D721Med (cell line): ENCODE results near the gene HAGHL.
A peak's percentile ranks its signal among the peaks of the same experiment; 100 is the strongest.
"Not testable (repeated sequence)": the region's sequence is repeated elsewhere in the genome, so short reads cannot be mapped to it uniquely, and the experiment has no call there.

Experiments
- DNase-seq: peaks from one replicate; pipeline ENCODE4 v3.0.0; 2011; ENCODE audit warnings: low spot score; ENCODE audit not compliant: insufficient read length
- FAIRE-seq: peaks from 2 replicates; lab custom pipeline; 2011; peaks lifted over from hg19 to GRCh38; lab: Jason Lieb, UNC
- CTCF ChIP-seq: IDR thresholded peaks from 2 replicates; pipeline ENCODE4 v1.5.1; 2012; ENCODE audit warnings: mild to moderate bottlenecking, control low read depth; ENCODE audit not compliant: insufficient read depth; ENCODE audit errors: missing control alignments

Gene HAGHL

GRCh38 chr16:711084-711483 is 15.8 kb upstream of the HAGHL start:
- no peak for FAIRE-seq
- TF ChIP-seq CTCF = no peak
- DNase-seq = no peak

GRCh38 chr16:711548-712320 is 15.2 kb upstream of the HAGHL start:
- TF ChIP-seq CTCF = peak; percentile 75
- DNase-seq (peak; percentile 91), FAIRE-seq (no peak)

- not testable (repeated sequence) for FAIRE-seq, DNase-seq
Observed at GRCh38 chr16:712740-713250, 14.1 kb upstream of the HAGHL start.

GRCh38 chr16:714079-714478 is 12.8 kb upstream of the HAGHL start:
- FAIRE-seq (no peak), DNase-seq (no peak)
- no peak for TF ChIP-seq CTCF

More at GRCh38 chr16:712740-713250, 14.1 kb upstream of the HAGHL start:
- peak; percentile 50 for TF ChIP-seq CTCF

- DNase-seq (peak; percentile 95), FAIRE-seq (no peak)
- TF ChIP-seq CTCF = no peak
Observed at GRCh38 chr16:714558-715476, 12.1 kb upstream of the HAGHL start, which contains the start of gene METRN. Gene METRN, plus strand, starts transcription at chr16:715118. Its CDS starts 172 bp downstream, at chr16:715290.

- no peak for DNase-seq
- no peak for FAIRE-seq
- TF ChIP-seq CTCF = peak; percentile 16
Observed at GRCh38 chr16:715477-716199, 11.3 kb upstream of the HAGHL start.
